Loucy (cell line): ENCODE data around the gene LCE3A.

Source experiments
- EZH2phosphoT487 ChIP-seq: fragments of 200-600 bp; IDR thresholded peaks from 2 replicates; pipeline ENCODE4 v1.6.1; 2018; ENCODE audit warnings: antibody characterized with exemption, mild to moderate bottlenecking, moderate library complexity, borderline replicate concordance
- TF ChIP-seq, protein P1 (sequence below): fragments of 200-600 bp; sonication (generic); conservative IDR thresholded peaks from 2 replicates; pipeline ENCODE4 v1.5.1; 2014; ENCODE audit warnings: mild to moderate bottlenecking, antibody characterized with exemption, low read length

DNA sequence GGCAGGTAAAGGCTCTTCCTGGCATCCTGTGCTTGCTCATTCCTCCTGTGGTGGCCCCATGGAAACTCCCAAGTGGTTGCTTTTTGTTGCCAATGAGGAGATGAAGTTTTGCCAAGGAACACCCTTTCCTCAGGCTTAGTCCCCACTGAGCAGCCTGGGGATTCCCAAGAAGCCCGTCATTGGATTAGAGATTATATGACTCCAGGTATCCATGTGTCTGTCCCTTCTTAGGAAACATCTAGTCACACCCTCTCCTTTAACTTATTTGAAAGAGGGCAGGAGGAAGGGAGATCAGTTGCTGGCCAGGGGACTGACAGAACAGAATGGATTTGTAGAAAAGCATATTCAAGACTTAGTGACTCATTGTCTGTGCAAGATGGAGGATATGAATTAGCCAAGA lies 3.8 kb upstream of the LCE3A start:
- no peak for TF ChIP-seq EZH2phosphoT487
- TF ChIP-seq, protein P1, sequence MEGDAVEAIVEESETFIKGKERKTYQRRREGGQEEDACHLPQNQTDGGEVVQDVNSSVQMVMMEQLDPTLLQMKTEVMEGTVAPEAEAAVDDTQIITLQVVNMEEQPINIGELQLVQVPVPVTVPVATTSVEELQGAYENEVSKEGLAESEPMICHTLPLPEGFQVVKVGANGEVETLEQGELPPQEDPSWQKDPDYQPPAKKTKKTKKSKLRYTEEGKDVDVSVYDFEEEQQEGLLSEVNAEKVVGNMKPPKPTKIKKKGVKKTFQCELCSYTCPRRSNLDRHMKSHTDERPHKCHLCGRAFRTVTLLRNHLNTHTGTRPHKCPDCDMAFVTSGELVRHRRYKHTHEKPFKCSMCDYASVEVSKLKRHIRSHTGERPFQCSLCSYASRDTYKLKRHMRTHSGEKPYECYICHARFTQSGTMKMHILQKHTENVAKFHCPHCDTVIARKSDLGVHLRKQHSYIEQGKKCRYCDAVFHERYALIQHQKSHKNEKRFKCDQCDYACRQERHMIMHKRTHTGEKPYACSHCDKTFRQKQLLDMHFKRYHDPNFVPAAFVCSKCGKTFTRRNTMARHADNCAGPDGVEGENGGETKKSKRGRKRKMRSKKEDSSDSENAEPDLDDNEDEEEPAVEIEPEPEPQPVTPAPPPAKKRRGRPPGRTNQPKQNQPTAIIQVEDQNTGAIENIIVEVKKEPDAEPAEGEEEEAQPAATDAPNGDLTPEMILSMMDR = no peak
